MM.1S (cell line): ENCODE results near the gene OR4D2.

Experiments
- DNase-seq: peaks from one replicate; pipeline ENCODE4 v3.0.0-alpha.2; 2015
- H2AFZ ChIP-seq: fragments of 300-600 bp; sonication (generic); 2 replicates; pipeline ENCODE4 v1.6.0; 2016; ENCODE audit warnings: antibody characterized with exemption, low read length
- H3F3A ChIP-seq: fragments of 300-600 bp; sonication (generic); 2 replicates; pipeline ENCODE4 v1.6.1; 2016; ENCODE audit warnings: mild to moderate bottlenecking, antibody characterized with exemption, low read length, moderate library complexity, mixed read lengths; ENCODE audit not compliant: insufficient read depth
- H3K27ac ChIP-seq: fragments of 300-600 bp; sonication (generic); 2 replicates; pipeline ENCODE4 v1.5.1; 2016; ENCODE audit warnings: mild to moderate bottlenecking, low read length
- H3K27me3 ChIP-seq: fragments of 300-600 bp; sonication (generic); replicated peaks from 2 replicates; pipeline ENCODE4 v1.6.0; 2016; ENCODE audit warnings: low read length; ENCODE audit not compliant: insufficient read depth
- H3K36me3 ChIP-seq: fragments of 300-600 bp; sonication (generic); replicated peaks from 2 replicates; pipeline ENCODE4 v1.6.1; 2016; ENCODE audit warnings: mild to moderate bottlenecking, low read length, mixed read lengths; ENCODE audit not compliant: insufficient read depth
- H3K4me1 ChIP-seq: fragments of 300-600 bp; sonication (generic); 2 replicates; pipeline ENCODE4 v1.6.1; 2016; ENCODE audit warnings: low read length, mixed read lengths
- H3K4me2 ChIP-seq: fragments of 300-600 bp; sonication (generic); 2 replicates; pipeline ENCODE4 v1.6.0; 2016; ENCODE audit warnings: low read depth, low read length
- H3K4me3 ChIP-seq: fragments of 300-600 bp; sonication (generic); 2 replicates; pipeline ENCODE4 v1.5.1; 2016; ENCODE audit warnings: low read length, mixed read lengths
- H3K79me2 ChIP-seq: fragments of 300-600 bp; sonication (generic); 2 replicates; pipeline ENCODE4 v1.6.1; 2016; ENCODE audit warnings: mixed run types, low read length, mixed read lengths
- H3K9ac ChIP-seq: fragments of 300-600 bp; sonication (generic); 2 replicates; pipeline ENCODE4 v1.6.1; 2016; ENCODE audit warnings: low read length, mixed read lengths
- H3K9me2 ChIP-seq: fragments of 300-600 bp; sonication (generic); replicated peaks from 2 replicates; pipeline ENCODE4 v1.6.1; 2016; ENCODE audit warnings: mild to moderate bottlenecking, low read length, mixed read lengths; ENCODE audit not compliant: insufficient read depth
- H3K9me3 ChIP-seq: fragments of 300-600 bp; sonication (generic); replicated peaks from 2 replicates; pipeline ENCODE4 v1.6.1; 2016; ENCODE audit warnings: mild to moderate bottlenecking, low read length, mixed read lengths; ENCODE audit not compliant: insufficient read depth
- H4K20me1 ChIP-seq: fragments of 300-600 bp; sonication (generic); 2 replicates; pipeline ENCODE4 v1.6.1; 2016; ENCODE audit warnings: mild to moderate bottlenecking, low read length, moderate library complexity, mixed read lengths; ENCODE audit not compliant: insufficient read depth
- CTCF ChIP-seq: fragments of 300-600 bp; sonication (generic); IDR thresholded peaks from 2 replicates; pipeline ENCODE4 v1.5.1; 2016; ENCODE audit warnings: antibody characterized with exemption, low read length, mixed read lengths
- EZH2 ChIP-seq: fragments of 300-600 bp; sonication (generic); optimal IDR thresholded peaks from 2 replicates; pipeline ENCODE3; 2017; ENCODE audit warnings: low read depth, mild to moderate bottlenecking, antibody characterized with exemption, low read length, mixed read lengths
- EZH2phosphoT487 ChIP-seq: fragments of 300-600 bp; sonication (generic); IDR thresholded peaks from 2 replicates; pipeline ENCODE4 v1.6.1; 2018; ENCODE audit warnings: antibody characterized with exemption, low read length

Gene OR4D2

GRCh38 chr17:58187063-58187462 is 20.3 kb downstream of the OR4D2 start:
- Histone ChIP-seq H3K27me3 (peaks cover 14% of the 10 kb centered on the region), H3K36me3 (no peaks in the 10 kb centered on the region), H3K9me2 (no peaks in the 10 kb centered on the region), H3F3A (no peaks in the 10 kb centered on the region), H3K9ac (no peak overlapping the region), H3K4me2 (no peak overlapping the region), H3K4me3 (no peak overlapping the region), H3K27ac (no peak overlapping the region), H3K9me3 (no peaks in the 10 kb centered on the region), H3K79me2 (no peaks in the 10 kb centered on the region), H2AFZ (no peak overlapping the region), H4K20me1 (no peaks in the 10 kb centered on the region), H3K4me1 (no peaks in the 10 kb centered on the region)
- TF ChIP-seq CTCF (no peak), EZH2phosphoT487 (no peak)
- DNase-seq = no peak

- Histone ChIP-seq H3K79me2 (no peaks in the 10 kb centered on the region), H4K20me1 (no peaks in the 10 kb centered on the region), H3K4me3 (no peak overlapping the region), H3K36me3 (no peaks in the 10 kb centered on the region), H3K9ac (no peak overlapping the region), H3K4me1 (0 out of 2 replicates have a peak, but pooled peaks cover 4% of the 10 kb centered on the region), H3K27ac (no peak overlapping the region), H3F3A (no peaks in the 10 kb centered on the region), H3K4me2 (no peak overlapping the region), H3K9me3 (no peaks in the 10 kb centered on the region), H3K27me3 (peaks cover 15% of the 10 kb centered on the region), H2AFZ (no peak overlapping the region), H3K9me2 (no peaks in the 10 kb centered on the region)
- TF ChIP-seq CTCF (no peak), EZH2 (no peak)
- no peak for DNase-seq
These were observed 20.9 kb downstream of the OR4D2 start for GRCh38 chr17:58187675-58188074.

- Histone ChIP-seq H3K4me1 (0 out of 2 replicates have a peak, but pooled peaks cover 4% of the 10 kb centered on the region), H3K9ac (no peak overlapping the region), H3K9me3 (no peaks in the 10 kb centered on the region), H3K4me2 (no peak overlapping the region), H2AFZ (no peak overlapping the region), H3K9me2 (no peaks in the 10 kb centered on the region), H3K4me3 (no peak overlapping the region), H3K27me3 (peaks cover 34% of the 10 kb centered on the region), H3K79me2 (no peaks in the 10 kb centered on the region), H3F3A (no peaks in the 10 kb centered on the region), H4K20me1 (no peaks in the 10 kb centered on the region), H3K36me3 (no peaks in the 10 kb centered on the region), H3K27ac (no peak overlapping the region)
- TF ChIP-seq CTCF = no peak
- no peak for TF ChIP-seq EZH2phosphoT487
- TF ChIP-seq EZH2 = no peak
- no peak for DNase-seq
These were observed 22.8 kb downstream of the OR4D2 start for GRCh38 chr17:58189436-58190146.
